Smooth muscle cell (in vitro differentiated cells): ENCODE data around the gene SNRNP70. TPM values are rescaled to one million over a fixed set of nuclear protein-coding genes. Genes with fewer than 3 reads are reported as not detected.
"Not testable (repeated sequence)": the region's sequence is repeated elsewhere in the genome, so short reads cannot be mapped to it uniquely, and the experiment has no call there.

Experiments used
- DNase-seq: peaks from one replicate; lab custom pipeline; 2025; ENCODE audit not compliant: unreplicated experiment; lab: John Stamatoyannopoulos, UW
- H2AFZ ChIP-seq: fragments of 200-600 bp; sonication (generic); 2 replicates; pipeline ENCODE4 v1.6.0; 2016; ENCODE audit warnings: antibody characterized with exemption, low read depth, mild to moderate bottlenecking
- H3F3A ChIP-seq: fragments of 200-600 bp; sonication (generic); 2 replicates; pipeline ENCODE4 v1.6.0; 2017; ENCODE audit warnings: antibody characterized with exemption, low read depth
- H3K27ac ChIP-seq: fragments of 200-600 bp; sonication (generic); 2 replicates; pipeline ENCODE4 v1.5.1; 2016; ENCODE audit warnings: low read depth, mild to moderate bottlenecking
- H3K27me3 ChIP-seq: fragments of 200-600 bp; sonication (generic); 2 replicates; pipeline ENCODE4 v1.6.1; 2016; ENCODE audit warnings: low read depth, mild to moderate bottlenecking
- H3K36me3 ChIP-seq: fragments of 200-600 bp; sonication (generic); 2 replicates; pipeline ENCODE4 v1.5.1; 2016; ENCODE audit warnings: low read depth
- H3K4me1 ChIP-seq: fragments of 200-600 bp; sonication (generic); 2 replicates; pipeline ENCODE4 v1.5.1; 2016; ENCODE audit warnings: low read depth
- H3K4me2 ChIP-seq: fragments of 200-600 bp; sonication (generic); 2 replicates; pipeline ENCODE4 v1.6.0; 2016; ENCODE audit warnings: mild to moderate bottlenecking
- H3K4me3 ChIP-seq: fragments of 200-600 bp; sonication (generic); 2 replicates; pipeline ENCODE4 v1.5.1; 2016; ENCODE audit warnings: mild to moderate bottlenecking
- H3K79me2 ChIP-seq: fragments of 200-600 bp; sonication (generic); 2 replicates; pipeline ENCODE4 v1.6.0; 2016; ENCODE audit warnings: low read depth, mild to moderate bottlenecking
- H3K9ac ChIP-seq: fragments of 200-600 bp; sonication (generic); 2 replicates; pipeline ENCODE4 v1.6.0; 2016; ENCODE audit warnings: low read depth
- H3K9me3 ChIP-seq: fragments of 200-600 bp; sonication (generic); replicated peaks from 2 replicates; pipeline ENCODE4 v1.5.1; 2016; ENCODE audit warnings: low read depth
- H4K20me1 ChIP-seq: fragments of 200-600 bp; sonication (generic); 2 replicates; pipeline ENCODE4 v1.6.0; 2016; ENCODE audit warnings: low read depth
- CTCF ChIP-seq: fragments of 200-600 bp; sonication (generic); IDR thresholded peaks from 2 replicates; pipeline ENCODE4 v1.5.1; 2017; ENCODE audit warnings: borderline replicate concordance, mild to moderate bottlenecking, antibody characterized with exemption; ENCODE audit not compliant: insufficient read depth, poor library complexity, severe bottlenecking
- WGBS: methylation state at CpG from one replicate; pipeline ENCODE4 v1.1.7; 2016; ENCODE audit warnings: low lambda C conversion rate; 5-methylcytosine and 5-hydroxymethylcytosine counted together
- polyA plus RNA-seq: library from polyadenylated mRNA; unstranded; fragments of >200 nt; fragmentation: Nextera tagmentation; extraction: Ambion mirVana; gene quantifications from 2 replicates; pipeline ENCODE4 v1.2.1, GENCODE V29; 2016
- total RNA-seq: library from RNA; depleted of rRNA; stranded (reverse); fragments of >200 nt; gene quantifications from 2 replicates; pipeline ENCODE4 v1.2.3, GENCODE V29; 2014

SNRNP70 gene
- total and polyA plus RNA-seq, 2 experiments from 2014 or later = 200 to 206 TPM

GRCh38 chr19:49073514-49074378 is 11.5 kb upstream of the SNRNP70 start:
- H3K27me3 ChIP-seq = peaks cover 29% of the 10 kb centered on the region
- no peaks in the 10 kb centered on the region for H3K79me2 ChIP-seq
- H3K4me3 ChIP-seq = no peak overlapping the region
- no peak overlapping the region for H3K27ac ChIP-seq
- no peak overlapping the region for H2AFZ ChIP-seq
- H3K36me3 ChIP-seq = no peaks in the 10 kb centered on the region
- no peak overlapping the region for H3K9ac ChIP-seq
- no peak overlapping the region for H3K4me2 ChIP-seq
- H3F3A ChIP-seq = no peaks in the 10 kb centered on the region
- 80% methylated on average over 22 of the region's 23 CpGs for WGBS
- H3K4me1 ChIP-seq = no peaks in the 10 kb centered on the region
- H3K9me3 ChIP-seq = no peaks in the 10 kb centered on the region
- H4K20me1 ChIP-seq = no peaks in the 10 kb centered on the region
- peak; percentile 13 for TF ChIP-seq CTCF
- no peak for DNase-seq

- peak; percentile 54 for TF ChIP-seq CTCF
- not testable (repeated sequence) for H3K4me2 ChIP-seq
- 23% methylated on average over 9 of the region's 9 CpGs for WGBS
Observed at GRCh38 chr19:49074869-49075268, 10.4 kb upstream of the SNRNP70 start.

GRCh38 chr19:49080392-49080791 is 4.9 kb upstream of the SNRNP70 start:
- Histone ChIP-seq H3K27ac (no peak overlapping the region), H2AFZ (no peak overlapping the region), H4K20me1 (no peaks in the 10 kb centered on the region), H3K27me3 (no peaks in the 10 kb centered on the region), H3F3A (no peaks in the 10 kb centered on the region), H3K36me3 (no peaks in the 10 kb centered on the region), H3K9me3 (no peaks in the 10 kb centered on the region), H3K4me2 (no peak overlapping the region), H3K4me3 (no peak overlapping the region), H3K4me1 (peaks cover 4% of the 10 kb centered on the region), H3K9ac (no peak overlapping the region), H3K79me2 (peaks cover 1% of the 10 kb centered on the region)
- 85% methylated on average over 4 of the region's 4 CpGs for WGBS
- no peak for DNase-seq
- no peak for TF ChIP-seq CTCF

More at GRCh38 chr19:49074869-49075268, 10.4 kb upstream of the SNRNP70 start:
- H3K9me3 ChIP-seq, H3K79me2 ChIP-seq, H4K20me1 ChIP-seq, H3K4me3 ChIP-seq, H3F3A ChIP-seq, H2AFZ ChIP-seq, H3K9ac ChIP-seq, DNase-seq, H3K4me1 ChIP-seq, H3K36me3 ChIP-seq, H3K27ac ChIP-seq: not testable (repeated sequence)
- peaks cover 29% of the 10 kb centered on the region for H3K27me3 ChIP-seq

- no peaks in the 10 kb centered on the region for H3K9me3 ChIP-seq
- H3K27me3 ChIP-seq = no peaks in the 10 kb centered on the region
- H3K4me1 ChIP-seq = peaks cover 6% of the 10 kb centered on the region
- no peak overlapping the region for H3K4me3 ChIP-seq
- H3K79me2 ChIP-seq = peaks cover 10% of the 10 kb centered on the region
- H3K36me3 ChIP-seq = no peaks in the 10 kb centered on the region
- no peaks in the 10 kb centered on the region for H3F3A ChIP-seq
- peaks cover 7% of the 10 kb centered on the region for H4K20me1 ChIP-seq
- H3K9ac ChIP-seq = no peak overlapping the region
- H3K27ac ChIP-seq = no peak overlapping the region
- H2AFZ ChIP-seq = no peak overlapping the region
- no peak for TF ChIP-seq CTCF
- WGBS = 94% methylated on average over 1 of the region's 1 CpG
- no peak overlapping the region for H3K4me2 ChIP-seq
- DNase-seq = no peak
Observed at GRCh38 chr19:49081273-49081672, 4.0 kb upstream of the SNRNP70 start.
